Measurements from ENCODE around the gene SEMA3D. TPM values are rescaled to one million over a fixed set of nuclear protein-coding genes. Genes with fewer than 3 reads are reported as not detected.

The SEMA3D gene
- total and polyA plus RNA-seq, 9 of the 15 experiments (the other 6 are each of a cell fraction or from before 2014, with no cell fraction given) = 0.01 to 0.10 (median 0.04) TPM; not detected in 1

GRCh38 chr7:84949501-84949900 lies 237.4 kb downstream of the SEMA3D start:
- H3K27ac ChIP-seq (ENCODE audit: extremely low read depth, low read depth, low read length) = no peak overlapping the region
- no peak for DNase-seq (ENCODE audit: extremely low read depth in 1 of 4, low spot score in 3 of 4)
- no peak for FAIRE-seq
- no peaks in the 10 kb centered on the region; a peak in 1 of 5 replicates for H3K4me1 ChIP-seq (replicated peaks in 1 of 2; ENCODE audit: control insufficient read depth in 2 of 2, insufficient read depth in 2 of 2, low read length in 2 of 2)
- H3K79me2 ChIP-seq (ENCODE audit: control insufficient read depth, insufficient read depth, low read length) = no peaks in the 10 kb centered on the region
- no peak for ATAC-seq
- H4K20me1 ChIP-seq (replicated peaks; ENCODE audit: control insufficient read depth, insufficient read depth, low read length) = no peaks in the 10 kb centered on the region
- POLR2A ChIA-PET = interaction anchor here (0.5 kb wide), 1 partner anchor 137 kb away, joined by 3 read pairs; no protein-coding TSS in a partner anchor
- H3K4me3 ChIP-seq = no peak overlapping the region
- no peak overlapping the region for H2AFZ ChIP-seq (ENCODE audit: low read depth, low read length)
- no peak overlapping the region for H3K9ac ChIP-seq (ENCODE audit: insufficient read depth in 1 of 2, low read depth in 2 of 2, low read length in 2 of 2)
- no peaks in the 10 kb centered on the region for H3K9me3 ChIP-seq (replicated peaks; ENCODE audit: control insufficient read depth, insufficient read depth, low read depth, low read length)
- BruUV-seq (replicated peaks) = no TSS peak
- H3K4me2 ChIP-seq (ENCODE audit: insufficient read depth, low read length) = no peak overlapping the region
- no peaks in the 10 kb centered on the region for H3K36me3 ChIP-seq (ENCODE audit: control insufficient read depth, insufficient read depth, low read length)
- H3K9me1 ChIP-seq (ENCODE audit: control insufficient read depth, insufficient read depth, low read length) = no peaks in the 10 kb centered on the region
- in situ Hi-C loops (cut with MboI) (no loop called here), intact Hi-C loops (cut with micrococcal nuclease) (no loop called here)
- WGBS (ENCODE audit: insufficient coverage, low coverage, missing lambda C conversion rate) = 7% methylated on average over 2 of the region's 2 CpGs
- CTCF ChIA-PET (ENCODE audit: low intra/inter-chr PET ratio) = no interaction called here
- no peaks in the 10 kb centered on the region for H3K27me3 ChIP-seq (ENCODE audit: control insufficient read depth in 2 of 2, insufficient read depth in 2 of 2, low read length in 2 of 2)
- no peak for TF ChIP-seq NR2C2 (CRISPR knock-in tag; IDR thresholded peaks at IDR 0.05)
- no peak for TF ChIP-seq NR2C2 (tag; IDR thresholded peaks at IDR 0.05)

- Histone ChIP-seq H3K36me3 (ENCODE audit: control insufficient read depth, insufficient read depth, low read length) (no peaks in the 10 kb centered on the region), H3K4me2 (ENCODE audit: insufficient read depth, low read length) (no peak overlapping the region), H4K20me1 (replicated peaks; ENCODE audit: control insufficient read depth, insufficient read depth, low read length) (no peaks in the 10 kb centered on the region), H3K27ac (ENCODE audit: extremely low read depth, low read depth, low read length) (no peak overlapping the region), H3K4me1 (replicated peaks in 1 of 2; ENCODE audit: control insufficient read depth in 2 of 2, insufficient read depth in 2 of 2, low read length in 2 of 2) (no peaks in the 10 kb centered on the region; a peak in 1 of 5 replicates), H3K4me3 (no peak overlapping the region), H3K9ac (ENCODE audit: insufficient read depth in 1 of 2, low read depth in 2 of 2, low read length in 2 of 2) (no peak overlapping the region), H3K27me3 (ENCODE audit: control insufficient read depth in 2 of 2, insufficient read depth in 2 of 2, low read length in 2 of 2) (no peaks in the 10 kb centered on the region), H3K9me3 (replicated peaks; ENCODE audit: control insufficient read depth, insufficient read depth, low read depth, low read length) (no peaks in the 10 kb centered on the region), H3K79me2 (ENCODE audit: control insufficient read depth, insufficient read depth, low read length) (no peaks in the 10 kb centered on the region), H2AFZ (ENCODE audit: low read depth, low read length) (no peak overlapping the region), H3K9me1 (ENCODE audit: control insufficient read depth, insufficient read depth, low read length) (no peaks in the 10 kb centered on the region)
- intact Hi-C loops (cut with micrococcal nuclease) (no loop called here), in situ Hi-C loops (cut with MboI) (no loop called here)
- FAIRE-seq (no peak), ATAC-seq (no peak), DNase-seq (ENCODE audit: extremely low read depth in 1 of 4, low spot score in 3 of 4) (no peak)
- POLR2A ChIA-PET = no interaction called here
- BruUV-seq (replicated peaks) = no TSS peak
- 5% methylated on average over 1 of the region's 1 CpG for WGBS (ENCODE audit: insufficient coverage, low coverage, missing lambda C conversion rate)
- CTCF ChIA-PET (ENCODE audit: low intra/inter-chr PET ratio) = no interaction called here
- no peak for TF ChIP-seq SMAD3 (CRISPR knock-in tag; conservative IDR thresholded peaks at IDR 0.05)
- peak; percentile 81 for TF ChIP-seq MAFF (IDR thresholded peaks at IDR 0.05; ENCODE audit: low read length)
- TF ChIP-seq C11orf30 (IDR thresholded peaks at IDR 0.05; ENCODE audit: low read depth) = peak; percentile 71; the same call in 1 of the 2 replicates
- TF ChIP-seq CREB3L1 (IDR thresholded peaks at IDR 0.05; ENCODE audit: borderline replicate concordance, low read depth) = no peak
- TF ChIP-seq ZNF280A (IDR thresholded peaks at IDR 0.05; ENCODE audit: low read depth, partially characterized antibody) = no peak
- no peak for TF ChIP-seq ZNF511 (CRISPR knock-in tag; IDR thresholded peaks at IDR 0.05)
- TF ChIP-seq ZNF316 (IDR thresholded peaks at IDR 0.05) = peak; percentile 84
- no peak for TF ChIP-seq ARID3A (IDR thresholded peaks at IDR 0.05; ENCODE audit: borderline replicate concordance, low read depth, low read length)
- peak; percentile 78 for TF ChIP-seq MAFG (tag; conservative IDR thresholded peaks at IDR 0.05)
- TF ChIP-seq ZNF785 (CRISPR knock-in tag; IDR thresholded peaks at IDR 0.05) = no peak
Measured at GRCh38 chr7:84949067-84949466, 237.8 kb downstream of the SEMA3D start.

Data from K562 (cell line).